HG03135 (cell line): ENCODE data around the gene ARSI.

ENCODE experiments used
- ATAC-seq: cut with Tn5 transposase; IDR thresholded peaks from one replicate; pipeline ENCODE4 v1.9.1; 2021; ENCODE audit warnings: mild to moderate bottlenecking, moderate library complexity; ENCODE audit not compliant: unreplicated experiment

Gene ARSI

DNA sequence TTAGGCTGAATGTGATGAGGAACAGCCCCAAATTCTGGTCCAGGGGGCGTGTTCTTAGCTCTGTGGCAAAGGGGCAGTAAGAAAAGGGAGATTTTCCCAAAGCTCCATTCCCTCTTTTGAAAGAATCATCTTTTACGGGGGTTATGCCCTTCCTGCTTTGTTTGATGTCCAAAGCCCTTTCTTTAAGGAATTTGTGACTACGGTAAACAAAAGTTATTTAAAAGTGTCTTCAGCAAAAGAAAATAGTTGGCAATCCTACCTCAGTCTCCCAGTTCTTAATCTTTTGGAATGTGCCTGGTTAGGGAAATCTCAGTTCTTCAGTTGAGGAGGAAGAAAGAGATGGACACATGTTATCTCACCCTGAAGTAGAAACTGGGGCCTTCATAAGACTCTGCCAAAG lies 24.4 kb upstream of the ARSI start:
- no peak for ATAC-seq

DNA sequence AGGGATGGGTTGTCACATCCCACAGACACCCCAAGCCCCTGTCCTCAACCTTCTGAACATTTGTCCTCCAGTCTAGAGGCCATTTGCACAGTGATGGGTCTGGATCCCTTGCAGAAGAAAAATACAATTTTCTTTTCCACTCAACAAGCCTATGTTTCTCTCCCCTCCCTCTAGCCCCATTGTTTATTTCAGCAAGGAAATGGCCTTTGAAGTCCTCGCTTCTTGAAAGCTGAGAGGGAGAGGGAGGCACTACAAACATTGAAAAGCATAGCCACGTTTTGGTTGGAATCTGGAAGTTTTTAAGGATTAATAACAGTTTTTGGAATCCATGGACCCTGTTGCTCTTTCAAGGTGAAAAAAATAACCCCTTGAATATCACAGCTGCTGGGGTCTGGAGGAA lies 24.0 kb upstream of the ARSI start:
- no peak for ATAC-seq

DNA sequence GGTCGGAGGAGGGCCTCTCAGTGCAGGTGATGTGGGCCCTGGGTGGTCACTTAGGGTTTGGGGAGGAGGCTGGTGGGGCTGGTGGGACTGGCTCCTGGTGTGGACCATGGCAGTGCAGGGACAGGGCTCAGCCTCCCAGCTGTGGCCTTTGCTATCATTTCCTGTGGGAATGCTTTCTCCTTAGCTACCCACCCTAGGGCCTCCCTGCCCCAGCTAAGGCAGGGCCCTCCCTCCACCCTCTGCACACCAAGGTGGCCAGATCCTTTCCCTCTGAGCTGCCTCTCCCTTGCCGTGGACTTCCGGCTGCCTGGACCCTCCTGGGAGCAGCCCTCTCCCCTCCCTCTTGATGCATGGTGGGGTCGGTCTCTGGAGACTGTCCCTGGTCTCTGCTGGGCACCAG lies 22.7 kb upstream of the ARSI start:
- no peak for ATAC-seq

DNA sequence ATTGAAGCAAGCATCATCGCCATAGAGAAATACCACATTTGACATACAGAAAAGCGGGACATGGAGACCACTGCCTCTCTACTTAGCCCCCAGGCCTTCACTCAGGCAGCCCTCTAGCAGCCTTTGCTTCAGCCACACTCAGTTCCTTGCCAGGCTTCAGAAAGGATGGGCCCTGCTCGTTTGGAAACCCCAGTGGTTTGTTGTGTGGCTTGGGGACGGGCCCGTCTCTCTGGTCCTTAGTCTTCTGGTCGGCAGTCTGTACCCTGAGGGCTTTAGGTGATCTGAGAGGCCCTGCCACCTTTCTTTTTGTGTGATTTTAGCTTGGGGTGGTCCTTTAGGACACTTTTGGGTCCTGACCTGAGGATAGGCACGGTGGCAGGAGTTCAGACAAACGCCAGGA lies 21.1 kb upstream of the ARSI start:
- ATAC-seq: no peak

DNA sequence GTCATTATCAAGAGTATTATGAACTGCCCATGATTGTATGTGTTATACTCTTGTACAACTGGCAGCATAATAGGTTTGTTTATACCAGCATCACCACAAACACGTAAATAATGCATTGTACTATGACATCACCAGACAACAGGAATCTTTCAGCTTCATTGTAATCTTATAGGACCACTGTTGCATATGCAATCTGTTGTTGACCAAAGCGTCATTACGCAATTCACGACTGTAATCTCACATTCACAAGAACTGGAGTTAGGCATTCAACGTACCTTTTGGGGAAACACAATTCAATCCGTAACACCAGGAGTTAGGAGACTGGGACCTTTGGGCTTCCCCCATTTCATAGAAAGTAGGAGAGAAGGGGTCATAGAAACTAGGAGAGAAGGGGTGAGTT lies 20.4 kb upstream of the ARSI start:
- ATAC-seq: no peak

DNA sequence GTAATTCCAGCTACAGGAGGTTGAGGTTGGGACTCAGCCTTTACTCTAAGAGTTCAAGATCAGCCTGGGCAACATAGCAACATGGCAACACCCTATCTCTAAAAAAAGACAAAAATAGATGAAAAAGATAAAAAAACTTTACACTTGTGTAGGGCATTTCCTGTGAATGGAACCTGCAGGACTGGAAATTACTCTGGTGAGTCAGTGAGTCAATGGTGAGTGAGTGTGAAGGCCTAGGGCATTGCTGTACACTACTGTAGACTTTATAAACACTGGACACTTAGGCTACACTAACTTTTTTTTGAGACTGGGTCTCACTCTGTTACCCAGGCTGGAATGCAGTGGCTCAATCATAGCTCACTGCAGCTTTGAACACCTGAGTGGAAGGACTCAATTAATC lies 19.5 kb upstream of the ARSI start:
- ATAC-seq: no peak

DNA sequence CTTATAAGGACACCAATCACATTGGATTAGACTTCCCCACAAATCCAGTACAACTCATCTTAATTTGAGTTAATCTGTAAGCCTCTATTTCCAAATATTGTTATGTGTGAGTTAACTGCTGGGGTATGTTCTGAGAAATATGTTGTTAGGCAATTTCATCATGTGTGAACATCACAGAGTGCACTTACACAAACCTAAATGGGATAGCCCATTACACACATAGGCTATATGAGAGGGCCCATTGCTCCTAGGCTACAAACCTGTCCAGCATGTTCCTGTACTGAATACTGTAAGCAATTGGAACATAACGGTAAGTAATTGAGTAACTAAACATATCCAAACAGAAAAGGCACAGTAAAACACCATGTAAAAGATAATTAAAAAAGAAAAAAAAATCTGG lies 19.1 kb upstream of the ARSI start:
- ATAC-seq: no peak

DNA sequence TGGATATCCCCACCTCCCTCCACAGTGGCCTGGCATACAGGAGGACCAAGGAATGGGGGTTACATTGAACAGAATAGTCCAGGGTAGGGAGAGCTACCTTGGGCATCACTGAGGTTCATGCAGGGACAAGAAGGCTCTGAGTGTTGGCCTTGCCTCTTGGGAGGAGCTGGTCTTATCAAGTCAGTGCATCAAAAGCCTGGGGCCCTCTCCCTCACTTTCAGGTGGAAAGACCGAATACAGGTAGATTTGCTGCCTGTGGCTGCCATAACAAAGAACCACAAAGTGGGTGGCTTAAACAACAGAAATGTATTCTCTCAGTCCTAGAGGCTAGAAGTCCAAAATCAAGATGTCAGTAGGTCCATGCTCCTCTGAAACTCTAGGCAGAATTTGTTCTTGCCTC lies 18.5 kb upstream of the ARSI start:
- ATAC-seq: no peak

DNA sequence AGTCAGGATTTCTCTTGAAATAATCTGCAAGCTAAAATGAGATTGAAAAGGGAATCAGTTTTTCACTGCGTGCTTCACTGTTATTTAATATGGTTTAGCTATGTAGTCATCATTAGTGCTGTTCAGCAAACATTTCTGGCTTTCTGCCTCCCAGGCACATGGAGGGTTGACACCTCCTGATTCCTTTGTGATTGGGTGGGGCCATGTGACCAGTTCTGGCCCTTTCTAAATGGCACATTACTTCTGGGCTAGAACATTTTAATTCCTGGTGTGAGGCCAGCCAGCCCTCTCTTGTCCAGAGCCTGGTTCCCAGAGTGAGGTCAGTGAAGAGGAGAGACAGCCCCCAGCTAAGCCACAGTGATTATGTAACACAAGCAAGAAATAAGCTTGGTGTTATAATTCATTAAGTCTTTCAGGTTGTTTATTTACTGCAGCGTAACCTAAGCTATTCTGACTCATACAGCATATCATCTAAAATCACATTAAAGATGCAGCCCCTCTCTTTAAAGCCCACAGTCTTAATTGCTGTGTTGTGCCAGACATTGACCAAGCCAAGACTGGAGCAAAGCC lies 17.4 kb upstream of the ARSI start:
- ATAC-seq: no peak

DNA sequence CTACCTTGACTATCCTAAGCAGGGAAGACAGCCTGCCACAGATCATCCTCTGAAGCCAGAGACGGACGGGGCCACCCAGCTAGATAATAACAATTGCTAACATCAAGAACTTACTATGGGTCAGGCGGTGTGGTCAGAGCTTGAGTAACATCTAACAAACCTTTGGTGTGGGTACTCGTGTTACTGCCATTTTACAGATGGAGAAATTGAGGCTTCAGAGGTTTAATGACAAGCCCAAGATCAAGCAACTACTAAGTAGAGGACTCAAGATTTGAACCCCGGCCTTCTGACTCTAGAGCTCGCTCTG lies 16.7 kb upstream of the ARSI start:
- ATAC-seq: no peak

DNA sequence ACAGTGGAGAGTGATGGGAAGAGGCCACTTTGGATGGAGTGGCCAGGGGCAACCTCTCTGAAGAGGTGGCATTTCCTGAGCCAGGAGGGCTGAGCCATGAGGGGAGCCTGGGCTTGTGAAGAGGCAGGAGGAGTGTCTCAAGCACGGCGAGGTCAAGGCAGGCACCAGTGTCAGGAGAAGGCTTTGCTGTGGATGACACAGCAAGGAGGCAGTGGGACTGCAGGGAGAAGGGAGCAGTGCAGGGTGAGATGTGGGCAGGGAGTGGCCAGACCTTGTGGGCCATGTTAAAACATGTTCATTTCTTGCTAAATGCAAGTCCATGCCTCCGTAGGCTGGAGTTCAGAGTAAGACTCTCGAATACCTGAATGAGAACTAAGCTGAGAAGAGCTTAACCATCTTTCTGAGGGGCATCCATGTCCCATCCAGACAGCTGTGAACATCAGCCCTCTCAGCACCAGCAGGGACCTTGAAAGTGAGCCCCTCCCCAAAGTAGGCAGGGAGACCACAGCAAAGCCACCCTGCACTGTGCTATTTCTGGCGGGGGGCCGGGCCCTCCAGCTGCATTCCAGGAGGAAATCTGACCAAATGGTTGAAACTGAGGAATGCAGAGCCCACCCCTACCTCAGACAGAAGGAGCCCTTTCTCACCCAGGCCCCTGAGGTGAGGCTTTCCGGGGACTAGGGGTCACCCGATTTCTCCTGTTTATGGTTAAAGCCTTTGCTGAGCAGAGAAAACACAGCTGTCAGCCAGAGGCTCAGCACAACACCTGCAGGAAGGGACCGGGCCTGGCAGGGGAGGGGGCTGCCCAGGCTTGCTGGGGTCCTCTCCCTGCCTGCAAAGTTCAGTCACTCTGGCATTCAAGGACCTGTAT lies 16.1 kb upstream of the ARSI start:
- no peak for ATAC-seq

DNA sequence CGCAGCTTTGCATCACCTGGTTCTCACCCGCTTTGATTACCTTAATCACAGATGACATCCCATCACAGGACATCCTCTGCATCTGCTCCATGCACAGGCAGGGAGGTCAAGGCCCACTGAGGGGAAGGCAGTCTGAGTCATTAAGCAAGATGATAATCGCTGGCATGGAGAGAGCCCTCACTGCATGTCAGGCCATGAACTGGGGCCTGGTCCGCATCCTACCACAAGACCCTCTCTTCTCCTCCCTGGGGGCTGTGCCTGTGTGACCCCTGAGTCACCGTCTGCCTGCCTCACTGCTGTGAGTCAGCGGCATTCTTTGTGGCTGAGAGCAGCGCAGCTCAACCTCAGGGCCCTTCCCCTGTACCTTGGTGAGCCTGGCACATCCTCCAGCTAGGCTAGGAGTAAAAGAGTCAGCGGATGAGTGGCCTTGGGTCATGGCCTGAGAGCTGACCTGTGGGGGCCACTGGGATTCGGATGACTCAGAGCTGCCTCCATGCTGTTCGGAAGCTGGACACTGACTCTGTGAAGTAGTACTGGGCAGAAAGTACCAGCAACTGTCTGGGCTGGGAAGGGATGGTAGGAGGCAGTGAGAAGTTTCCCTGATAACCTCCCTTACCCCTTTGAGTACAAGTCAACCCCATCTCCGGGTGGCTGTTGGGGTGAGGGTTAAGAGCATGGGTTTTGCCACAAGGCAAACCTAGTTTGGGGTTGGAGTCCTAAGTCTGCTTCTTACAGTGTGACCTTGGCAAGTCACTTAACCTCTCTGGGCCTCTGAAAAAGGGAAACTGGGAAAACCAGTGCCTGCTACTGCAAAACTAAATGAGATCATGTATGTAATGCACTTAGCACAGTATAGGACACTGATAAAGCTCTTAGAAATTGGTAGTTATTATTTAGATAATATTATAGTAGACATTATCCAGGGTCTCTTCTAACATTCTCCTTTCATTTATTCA lies 14.6 kb upstream of the ARSI start:
- no peak for ATAC-seq

DNA sequence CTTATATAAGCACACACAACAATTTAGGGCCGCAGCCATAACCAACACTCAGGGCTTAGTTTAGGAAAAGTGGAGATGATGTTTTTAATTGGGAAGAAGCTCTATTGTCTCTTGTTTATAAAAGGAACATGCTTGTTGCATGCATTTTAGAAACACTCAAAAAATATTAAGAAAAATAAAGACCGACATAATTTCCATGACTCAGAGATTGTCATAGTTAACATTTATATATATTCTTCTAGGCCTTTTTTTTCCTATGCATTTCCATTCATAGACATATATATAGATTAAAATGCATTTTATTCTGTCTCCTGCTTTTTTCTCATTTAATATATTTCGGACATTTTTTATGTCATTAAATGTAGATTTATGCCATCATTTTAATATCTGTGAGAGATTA lies 13.6 kb upstream of the ARSI start:
- ATAC-seq: no peak

DNA sequence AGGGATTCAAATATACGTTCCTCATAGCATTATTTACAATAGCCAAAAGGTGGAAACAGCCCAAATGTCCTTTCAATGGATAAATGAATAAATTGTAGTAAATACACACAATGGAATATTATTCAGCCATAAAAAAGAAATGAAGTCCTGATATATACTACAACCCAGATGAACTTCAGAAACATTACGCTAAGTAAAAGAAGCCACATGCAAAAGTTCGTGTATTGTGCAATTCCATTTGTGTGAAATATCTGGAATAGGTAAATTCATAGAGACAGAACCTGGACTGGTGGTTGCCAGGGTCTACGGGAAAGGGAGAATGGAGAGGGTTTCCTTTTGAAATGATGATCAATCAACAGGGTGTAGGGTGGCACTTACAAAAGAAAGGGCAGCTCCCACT lies 12.5 kb upstream of the ARSI start:
- no peak for ATAC-seq

DNA sequence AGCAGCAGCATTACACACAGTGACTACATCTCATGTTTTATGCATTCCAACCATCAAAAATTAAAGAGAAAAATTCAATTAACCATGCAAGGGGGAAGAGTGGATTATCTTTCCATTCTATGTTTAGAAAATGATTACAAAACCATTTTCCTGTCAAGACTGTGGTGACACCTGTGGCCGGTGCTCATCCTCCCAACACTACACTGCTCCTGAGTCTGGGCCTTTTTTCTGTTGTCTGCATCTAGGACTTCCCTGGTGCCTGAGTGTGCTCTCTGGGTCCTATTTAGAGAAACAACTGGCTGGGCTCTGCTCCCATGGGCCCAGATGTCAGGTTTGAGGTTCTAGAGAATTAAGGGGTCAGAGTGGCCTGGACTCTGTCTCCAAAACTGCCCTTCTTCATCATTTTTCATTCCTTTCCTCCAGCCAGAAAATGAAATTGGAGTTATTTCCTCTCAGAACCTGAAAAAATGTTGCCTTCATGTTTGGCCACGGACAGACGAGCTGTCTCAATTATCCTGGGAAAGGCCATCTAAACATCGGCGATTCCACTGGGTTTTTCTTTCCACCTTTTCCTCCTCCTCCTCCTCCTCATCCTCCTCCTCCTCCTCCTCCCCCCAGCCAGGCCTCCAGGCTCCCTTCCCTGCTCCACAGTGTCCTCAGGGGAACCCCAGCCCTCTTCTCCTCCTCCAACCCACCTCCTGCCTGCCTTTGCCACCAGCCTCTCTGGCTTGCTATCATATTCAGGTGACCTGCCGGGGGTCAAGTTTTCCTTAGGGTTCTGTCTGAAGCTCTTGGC lies 11.4 kb upstream of the ARSI start:
- ATAC-seq: no peak

DNA sequence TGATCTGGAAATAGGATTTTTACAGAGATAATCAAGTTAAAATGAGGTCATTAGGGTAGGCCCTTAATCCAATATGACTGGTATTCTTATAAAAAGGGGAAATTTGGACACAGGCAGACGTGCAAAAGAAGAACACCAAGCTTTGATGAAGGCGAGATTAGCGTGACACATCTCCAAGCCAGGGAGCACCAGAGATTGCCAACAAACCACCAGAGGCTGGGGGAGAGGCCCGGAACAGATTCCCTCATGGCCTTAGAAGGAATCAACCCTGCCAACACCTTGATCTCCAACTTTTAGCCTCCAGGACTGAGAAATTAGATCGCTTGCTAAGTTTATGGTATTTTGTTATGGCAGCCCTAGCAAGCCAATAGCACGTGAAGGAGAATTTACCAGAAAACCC lies 10.8 kb upstream of the ARSI start:
- no peak for ATAC-seq

DNA sequence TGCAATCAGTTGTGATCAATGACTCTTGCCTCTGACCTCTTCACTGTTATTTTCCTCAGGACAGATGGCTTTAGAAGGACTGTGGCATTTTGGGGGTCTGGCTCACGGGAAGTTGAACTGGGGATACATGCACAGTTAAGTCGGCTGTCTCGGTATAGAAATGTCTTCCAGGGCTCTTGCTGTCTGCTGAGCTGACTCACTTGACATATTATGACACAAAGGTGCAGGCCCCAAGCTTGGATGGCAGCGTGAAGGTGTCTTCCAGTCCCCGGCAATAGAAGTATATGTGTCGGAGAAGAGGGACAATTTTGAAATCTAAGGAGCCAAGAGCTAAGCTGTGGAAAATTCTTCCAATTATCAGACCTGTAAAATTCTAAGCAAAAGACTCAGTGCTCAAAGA lies 9.8 kb upstream of the ARSI start:
- no peak for ATAC-seq

DNA sequence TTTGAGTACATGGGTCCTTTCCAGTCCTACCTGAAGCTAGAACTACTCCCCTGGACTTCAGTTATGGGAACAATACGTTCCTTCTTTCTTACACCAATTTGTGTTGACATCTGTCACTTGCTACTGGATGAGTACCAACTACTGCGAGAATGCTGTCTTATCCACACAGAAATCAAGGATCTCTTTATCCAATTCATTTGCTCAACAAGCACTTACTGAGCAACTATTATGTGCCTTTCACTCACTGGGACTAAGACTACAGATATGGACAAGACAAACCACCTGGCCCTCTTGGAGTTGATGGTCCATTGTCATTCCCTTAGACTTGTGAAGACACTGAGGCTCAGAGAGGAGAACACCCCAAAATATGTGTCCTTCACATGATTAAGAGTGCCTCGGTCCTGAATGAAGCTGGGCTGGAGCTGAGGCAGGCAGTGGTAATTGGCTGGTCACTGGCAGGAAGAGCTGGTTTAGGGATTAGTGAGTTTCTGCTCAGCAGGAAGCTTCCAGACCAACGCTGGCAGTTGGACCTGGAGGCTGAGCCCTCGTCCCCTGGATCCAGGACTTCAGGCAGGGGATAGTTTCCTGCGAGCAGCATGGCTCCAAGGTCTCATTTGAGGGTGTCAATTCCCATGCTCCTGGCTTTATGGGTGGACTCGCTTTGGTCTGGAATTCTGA lies 8.4 kb upstream of the ARSI start:
- ATAC-seq: no peak

DNA sequence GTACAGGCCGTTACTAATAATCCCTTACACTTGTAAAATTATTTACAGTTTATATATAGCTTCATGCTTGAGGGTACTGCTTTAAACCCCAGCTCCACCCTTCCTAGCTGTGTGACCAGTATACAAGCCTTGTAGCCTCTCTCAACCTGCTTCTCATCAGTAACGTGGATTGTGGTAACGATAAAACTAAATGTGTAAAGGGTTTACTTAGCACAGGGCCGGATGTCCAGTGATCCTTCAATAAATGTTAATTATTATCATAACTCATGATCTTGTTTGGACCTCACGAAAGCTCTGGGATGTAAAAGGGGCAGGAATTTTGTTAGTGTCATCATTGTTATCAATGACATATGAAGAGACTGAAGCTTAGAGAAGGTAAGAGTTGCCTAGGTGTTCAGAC lies 7.5 kb upstream of the ARSI start:
- no peak for ATAC-seq

DNA sequence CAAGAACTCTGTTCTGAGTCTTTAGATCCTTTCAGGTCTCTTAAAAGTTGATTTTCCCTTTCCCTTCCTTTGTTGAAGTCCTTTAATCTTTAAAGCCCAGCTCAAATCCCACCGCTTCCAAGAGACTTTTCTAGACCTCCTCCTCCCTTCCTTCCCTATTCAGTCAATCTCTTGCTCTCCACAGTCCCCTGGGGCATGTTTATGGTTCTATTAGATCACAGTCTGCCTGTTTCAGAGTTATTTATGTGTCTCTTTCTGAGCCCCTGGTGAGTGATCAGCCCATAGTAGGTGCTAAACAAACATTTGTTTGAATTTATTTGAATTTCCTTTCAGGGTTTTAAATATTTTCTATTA lies 7.2 kb upstream of the ARSI start:
- ATAC-seq: no peak
